Stimulated activated CD8-positive, alpha-beta memory T cell treated with anti-CD3 and anti-CD28 coated beads, Interleukin-4, amount 100 ng/mL, for 1 hour (primary cell): Measurements from ENCODE around the gene ESRRB.

Source experiments
- DNase-seq, 2 donors: peaks; one replicate each; pipeline ENCODE4 v3.0.0-alpha.2; 2020; ENCODE audit warnings: low read depth in 2 of 2, low spot score in 1 of 2

Gene ESRRB

DNA sequence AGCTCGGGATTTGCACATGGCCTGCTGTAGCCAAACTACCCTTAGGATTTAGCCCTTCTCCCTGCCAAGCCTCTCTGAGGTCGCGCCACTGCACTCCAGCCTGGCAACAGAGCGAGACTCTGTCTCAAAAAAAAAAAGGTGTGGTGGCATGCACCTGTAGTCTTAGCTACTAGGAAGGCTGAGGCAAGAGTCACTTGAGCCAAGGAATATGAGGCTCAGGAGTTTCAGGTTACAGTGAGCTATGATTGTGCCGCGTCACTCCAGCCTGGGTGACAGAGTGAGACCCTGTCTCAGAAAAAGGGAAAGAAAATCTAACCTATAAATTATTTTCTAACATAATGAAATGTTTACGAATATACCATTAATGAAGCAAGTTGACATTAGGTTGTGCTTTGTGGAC, 29.7 kb downstream of the ESRRB start:
- no peak for DNase-seq

DNA sequence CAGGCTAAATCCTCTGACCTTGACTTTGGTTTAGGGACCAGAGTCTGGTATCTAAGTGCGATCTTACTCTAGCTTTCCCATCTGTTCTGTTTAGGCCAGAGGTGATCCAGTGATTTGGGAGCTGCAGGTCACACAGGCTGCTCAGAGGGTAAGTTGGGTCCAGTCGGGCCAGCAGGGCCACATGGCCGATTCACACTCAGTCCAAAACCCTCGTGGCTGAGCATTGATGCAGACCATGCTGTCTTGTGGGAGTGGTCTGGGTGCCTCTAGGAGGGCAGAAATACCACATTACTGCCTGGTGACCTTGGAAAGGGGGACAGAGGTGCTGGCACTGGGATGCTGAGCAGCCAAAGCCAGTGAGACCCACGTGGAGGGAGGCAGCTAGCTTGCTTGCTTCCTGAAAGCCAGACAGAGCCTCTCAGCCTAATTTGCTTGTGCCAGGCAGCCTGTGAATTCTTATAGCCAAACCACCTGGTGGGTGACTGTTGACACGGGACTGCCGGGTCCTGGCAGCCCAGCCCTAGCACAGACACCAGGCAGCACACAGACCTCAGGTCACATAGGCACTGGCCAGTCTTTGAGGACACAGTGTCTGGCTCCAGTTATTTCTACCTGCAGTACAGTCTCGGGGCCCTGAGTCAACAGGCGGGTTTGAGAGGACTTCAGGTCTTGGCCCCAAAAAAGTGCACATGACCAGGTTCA, 31.7 kb downstream of the ESRRB start:
- no peak for DNase-seq

DNA sequence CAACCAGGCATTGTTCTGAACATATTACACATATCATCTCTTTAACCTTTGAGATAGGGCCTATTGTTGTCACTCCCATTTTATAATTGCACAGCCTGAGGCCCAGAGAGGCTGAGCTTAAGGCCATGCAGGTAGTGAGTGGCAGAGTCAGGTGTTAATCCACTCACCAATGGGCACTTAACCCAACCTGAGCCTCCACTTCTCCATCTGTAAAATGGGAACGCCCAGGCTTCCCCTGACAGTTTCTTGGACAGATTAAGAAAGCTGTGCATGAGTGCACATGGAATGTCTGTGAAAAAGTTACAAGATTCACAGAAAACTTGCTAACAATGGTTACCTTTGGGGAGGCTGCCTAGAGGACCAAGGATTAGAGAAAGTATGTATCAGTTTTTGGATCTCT, 32.9 kb downstream of the ESRRB start:
- no peak for DNase-seq

DNA sequence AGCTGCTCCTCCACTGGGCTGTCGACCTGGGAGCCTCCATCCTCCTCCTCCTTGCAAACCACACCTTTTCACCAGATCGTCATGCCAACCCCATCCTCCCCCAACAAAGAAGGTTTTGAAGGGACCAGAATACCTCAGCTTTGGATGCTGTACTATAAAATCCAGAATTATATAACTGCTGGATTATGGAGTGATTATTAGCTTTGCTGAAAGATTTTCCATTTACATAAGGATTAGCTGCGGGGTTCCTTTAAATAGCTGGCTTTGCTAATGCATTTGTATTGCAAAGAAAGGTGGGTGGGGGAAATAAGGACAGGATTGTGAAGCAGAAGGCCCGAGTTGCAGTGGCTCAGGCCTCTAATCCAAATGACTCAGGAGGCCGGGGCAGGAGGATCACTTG, 36.6 kb downstream of the ESRRB start:
- no peak for DNase-seq

DNA sequence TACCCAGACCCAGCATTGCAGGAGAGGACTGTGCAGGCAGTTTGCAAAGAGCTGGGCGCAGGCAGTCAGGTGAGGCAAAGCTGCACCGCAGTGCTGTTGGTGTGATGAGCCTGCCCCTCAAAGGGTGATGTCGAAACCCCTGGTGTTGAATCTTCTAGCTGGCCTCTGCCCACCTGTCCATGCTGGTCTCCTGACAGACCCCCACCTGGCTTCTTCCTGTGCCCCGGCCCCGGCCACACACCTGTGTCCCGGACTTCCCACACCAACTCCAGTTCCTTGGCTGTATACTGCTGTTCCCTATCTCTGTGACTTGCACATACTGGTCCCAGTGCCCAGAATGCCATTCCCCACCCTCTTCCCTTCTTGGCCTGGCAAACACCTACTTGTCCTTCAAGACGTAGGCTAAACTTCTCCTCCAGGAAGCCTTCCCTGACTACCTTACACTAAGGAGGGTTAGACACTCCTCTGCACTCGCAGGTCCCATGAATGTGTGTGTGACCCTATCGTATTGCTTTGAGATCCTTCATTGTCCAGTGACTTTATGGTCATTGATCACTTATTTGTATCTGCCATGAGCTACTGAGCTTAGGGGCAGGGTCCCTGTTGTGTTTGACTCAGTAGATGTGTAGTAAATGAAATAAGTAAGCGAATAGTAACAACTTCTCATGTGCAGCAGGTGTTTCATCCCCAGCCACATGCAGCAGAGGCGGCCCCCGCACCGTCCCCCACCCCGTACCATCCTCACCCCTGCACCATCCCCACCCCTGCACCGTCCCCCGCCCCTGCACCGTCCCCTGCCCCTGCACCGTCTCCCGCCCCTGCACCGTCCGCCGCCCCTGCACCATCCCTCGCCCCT, 37.4 kb downstream of the ESRRB start:
- DNase-seq = no peak

DNA sequence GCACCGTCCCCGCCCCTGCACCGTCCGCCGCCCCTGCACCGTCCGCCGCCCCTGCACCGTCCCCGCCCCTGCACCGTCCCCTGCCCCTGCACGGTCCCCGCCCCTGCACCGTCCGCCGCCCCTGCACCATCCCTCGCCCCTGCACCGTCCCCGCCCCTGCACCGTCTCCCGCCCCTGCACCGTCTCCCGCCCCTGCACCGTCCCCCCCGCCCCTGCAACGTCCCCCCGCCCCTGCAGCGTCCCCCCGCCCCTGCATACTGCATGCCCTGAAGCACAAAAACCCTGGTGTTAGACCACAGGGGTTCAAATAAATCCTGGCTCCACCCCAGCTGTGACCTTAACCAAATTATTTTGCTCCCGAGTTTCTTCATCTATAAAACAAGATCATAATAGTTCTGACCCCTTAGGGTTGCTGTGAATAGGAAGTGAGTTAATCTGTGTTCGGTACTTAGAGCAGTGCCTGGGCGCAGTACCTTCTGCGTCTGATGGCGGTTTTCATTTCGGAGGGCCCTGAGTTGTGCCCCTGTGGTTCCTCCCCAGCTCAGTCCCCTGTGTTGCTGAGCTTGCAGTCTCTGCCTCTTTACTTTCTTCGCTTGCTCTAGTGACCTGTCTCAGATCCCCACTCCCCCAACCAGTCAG, 38.1 kb downstream of the ESRRB start:
- no peak for DNase-seq

DNA sequence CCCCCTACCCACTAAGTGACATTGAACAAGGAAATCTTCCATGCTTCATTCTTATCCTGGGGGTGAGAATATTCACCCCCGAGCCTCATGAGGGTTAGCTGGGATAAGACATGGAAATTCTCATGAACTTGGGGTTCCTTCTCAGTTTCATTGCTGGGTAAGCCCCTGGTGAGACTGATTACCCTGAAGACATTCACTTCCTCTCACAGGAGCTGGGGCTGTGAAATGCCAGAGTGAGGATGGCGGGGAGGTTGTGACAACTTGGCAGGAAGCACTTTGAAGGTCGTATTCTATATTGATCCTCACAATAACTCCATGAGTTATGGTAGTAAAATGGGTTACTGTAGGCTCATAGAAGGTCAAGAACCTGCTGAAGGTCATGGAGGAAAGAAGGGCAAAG, 43.5 kb downstream of the ESRRB start:
- no peak for DNase-seq

DNA sequence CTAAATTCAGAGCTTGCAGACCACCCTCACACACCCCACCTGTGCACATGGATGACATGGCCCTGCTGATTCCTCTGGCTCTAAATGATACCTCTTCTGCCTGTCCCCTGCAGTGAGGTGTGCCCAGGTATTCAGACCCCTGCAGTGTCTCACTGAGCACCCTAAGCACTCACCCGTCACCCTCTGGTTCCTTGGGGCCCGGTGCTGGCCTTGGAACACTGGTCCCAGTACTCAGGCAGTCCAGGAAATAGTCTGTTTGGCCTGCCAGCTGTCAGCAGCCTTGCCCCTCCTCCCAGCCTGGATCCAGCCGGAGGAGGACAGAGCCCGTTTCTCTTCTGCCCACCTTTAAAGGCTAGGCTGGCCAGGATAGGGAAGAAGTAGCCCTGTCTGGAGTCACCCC, 44.9 kb downstream of the ESRRB start:
- DNase-seq = no peak

DNA sequence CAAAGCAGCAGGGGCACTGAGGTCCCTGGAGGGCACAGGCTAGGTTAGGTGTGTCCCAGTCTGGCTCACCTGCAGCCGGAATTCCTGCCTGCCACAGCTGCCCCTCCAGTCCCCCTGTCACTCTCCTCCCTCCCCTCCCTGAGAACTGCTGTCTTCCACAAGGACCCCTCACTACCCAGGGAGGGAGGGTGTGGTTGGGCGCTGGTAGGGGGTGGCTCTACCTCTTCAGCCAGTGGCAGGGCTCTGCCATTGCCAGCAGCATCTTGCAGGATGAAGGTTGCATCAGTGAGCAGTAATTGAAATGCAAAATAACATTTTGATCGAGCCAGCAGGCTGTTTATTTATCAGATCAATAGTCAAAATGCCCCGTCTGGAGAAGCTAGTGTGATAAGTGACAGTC, 45.7 kb downstream of the ESRRB start:
- DNase-seq = no peak

DNA sequence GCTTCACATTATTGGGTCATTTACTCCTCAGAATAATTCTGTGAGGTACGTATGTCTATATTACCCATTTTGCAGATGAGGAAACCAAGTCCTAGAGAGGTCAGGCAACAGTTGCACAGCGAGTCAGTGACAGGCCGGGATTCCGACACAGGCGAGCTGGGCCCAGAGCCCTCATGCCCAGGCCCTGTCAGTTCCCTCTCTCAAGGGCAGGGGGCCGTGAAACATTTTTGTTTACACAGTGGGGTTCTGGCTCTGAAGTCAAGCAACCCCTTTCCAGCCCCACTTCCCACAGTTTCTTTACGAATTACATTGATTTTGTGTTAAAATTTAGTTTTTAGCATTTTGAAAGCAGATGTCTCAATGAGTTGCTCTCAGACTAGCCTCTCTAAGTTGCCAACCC, 46.7 kb downstream of the ESRRB start:
- no peak for DNase-seq

DNA sequence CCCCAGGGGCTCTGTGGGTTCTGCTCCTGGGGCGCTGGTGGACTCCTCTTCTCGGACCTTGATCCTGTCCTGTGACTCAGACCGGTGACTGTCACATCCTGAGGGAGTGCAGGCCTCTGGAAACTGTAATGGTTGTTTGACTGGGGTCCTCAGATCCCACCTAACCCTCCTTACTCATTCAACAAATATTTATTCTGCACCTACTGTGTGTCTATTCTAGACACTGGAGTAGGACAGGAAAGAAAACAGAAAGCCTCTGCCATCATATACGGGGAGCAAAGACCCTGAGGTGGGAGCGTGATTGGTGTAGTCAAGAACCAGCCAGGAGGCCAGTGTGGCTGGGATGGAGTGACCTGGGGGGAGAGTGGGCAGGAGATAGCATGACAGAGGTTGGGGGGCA, 47.6 kb downstream of the ESRRB start:
- no peak for DNase-seq

DNA sequence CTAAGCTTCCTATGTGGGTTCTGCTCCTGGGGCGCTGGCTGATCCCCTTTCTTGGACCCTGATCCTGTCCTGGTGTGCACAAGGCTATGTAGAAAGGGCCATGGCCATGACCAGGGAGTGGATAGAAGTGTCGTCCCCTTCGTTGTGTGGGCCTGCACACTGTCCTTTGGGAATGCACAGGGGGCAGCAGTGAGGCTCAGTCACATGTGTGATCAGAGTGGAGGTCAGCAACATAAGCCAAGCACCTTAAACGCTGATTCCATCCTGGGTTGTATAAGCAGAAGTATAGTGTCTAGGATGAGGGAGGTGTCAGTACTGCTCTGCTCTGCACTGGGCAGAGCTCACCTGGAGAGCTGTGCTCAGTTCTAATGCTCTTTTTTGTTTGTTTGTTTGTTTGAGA, 48.4 kb downstream of the ESRRB start:
- no peak for DNase-seq

DNA sequence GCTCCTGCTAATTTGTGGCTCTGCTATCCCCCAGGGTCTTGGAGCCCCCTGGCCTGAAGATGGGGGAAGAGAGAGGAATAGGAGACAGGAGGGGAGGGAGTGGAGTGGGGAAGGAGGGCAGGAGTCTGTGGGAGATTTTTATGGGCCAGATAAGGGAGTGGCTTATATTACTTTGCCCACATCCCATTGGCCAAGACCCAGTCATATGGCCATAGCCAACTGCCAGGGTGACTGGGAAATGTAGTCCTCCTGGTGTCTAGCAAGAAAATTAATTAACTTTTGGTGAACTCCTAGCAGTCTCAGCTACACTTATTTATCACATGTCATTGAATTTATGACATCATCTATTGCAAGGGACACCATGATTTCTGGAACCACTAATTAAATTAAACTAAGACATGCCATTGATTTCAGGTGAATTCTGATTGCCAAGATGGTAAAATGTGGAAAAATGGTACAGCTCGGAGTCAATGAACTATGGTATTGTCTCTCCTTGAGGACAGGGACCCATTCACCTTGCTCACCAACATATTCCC, 50.3 kb downstream of the ESRRB start:
- no peak for DNase-seq

DNA sequence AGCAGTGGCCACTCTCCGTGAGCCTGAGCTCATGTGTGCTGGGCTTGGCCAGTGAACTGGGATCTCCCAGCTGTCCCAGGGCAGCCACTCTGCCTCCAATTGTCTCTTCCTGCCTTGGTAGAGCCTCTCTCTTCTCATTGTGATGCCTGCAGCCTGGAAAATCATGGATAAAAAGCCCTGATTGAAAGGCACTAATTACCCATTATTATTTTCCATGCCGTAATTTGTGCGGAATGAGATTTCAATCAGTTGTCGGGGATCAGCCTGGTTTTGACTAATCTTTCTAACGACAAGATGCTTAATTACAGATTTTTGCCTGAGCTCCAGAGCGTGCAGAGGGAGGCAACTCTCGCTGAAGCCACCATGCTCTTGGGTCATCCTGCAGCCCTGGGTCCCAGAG, 52.7 kb downstream of the ESRRB start:
- DNase-seq = no peak

DNA sequence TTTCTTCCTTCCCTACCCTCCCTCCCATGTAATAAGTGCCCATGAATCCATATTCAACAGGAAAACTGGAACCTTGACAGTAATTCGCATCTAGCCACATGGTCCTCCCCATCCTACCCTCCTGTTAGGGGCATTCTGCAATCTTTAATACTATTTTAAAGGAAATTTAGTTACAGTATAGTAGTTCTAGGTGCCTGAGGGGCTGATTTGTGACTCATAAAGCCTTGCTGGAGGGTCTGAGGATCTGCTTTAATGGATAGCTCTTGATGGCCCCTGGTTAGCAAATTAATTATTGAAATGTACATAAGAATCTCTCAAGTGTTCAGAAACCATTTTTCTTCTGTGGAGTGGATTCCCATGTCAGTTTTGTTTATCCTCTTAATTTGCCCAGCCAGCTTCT, 54.1 kb downstream of the ESRRB start:
- no peak for DNase-seq

DNA sequence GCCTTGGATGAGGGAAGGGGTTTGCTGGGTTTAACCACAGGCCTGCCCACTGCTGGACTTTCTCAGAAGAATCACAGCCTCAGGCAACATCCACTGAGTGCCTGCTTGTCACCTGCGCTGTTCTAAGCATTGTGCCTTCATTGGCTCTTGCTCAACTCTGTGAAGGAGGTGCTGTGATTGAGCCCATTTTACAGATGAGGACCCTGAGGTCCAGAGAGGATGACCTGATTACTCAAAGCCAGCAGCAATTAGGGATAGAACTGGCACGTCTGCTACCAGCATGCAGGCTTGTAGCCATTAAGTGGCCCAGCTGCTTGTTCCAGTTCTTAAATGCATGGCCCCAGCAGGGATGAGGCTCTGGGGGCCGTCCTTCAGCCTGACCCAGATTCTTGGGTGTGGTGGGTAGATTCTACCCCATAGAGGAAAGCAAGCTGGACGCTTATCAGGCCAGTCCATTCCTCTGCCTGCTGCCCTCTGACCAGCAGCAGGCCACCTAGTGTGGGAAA, 54.6 kb downstream of the ESRRB start:
- no peak for DNase-seq

DNA sequence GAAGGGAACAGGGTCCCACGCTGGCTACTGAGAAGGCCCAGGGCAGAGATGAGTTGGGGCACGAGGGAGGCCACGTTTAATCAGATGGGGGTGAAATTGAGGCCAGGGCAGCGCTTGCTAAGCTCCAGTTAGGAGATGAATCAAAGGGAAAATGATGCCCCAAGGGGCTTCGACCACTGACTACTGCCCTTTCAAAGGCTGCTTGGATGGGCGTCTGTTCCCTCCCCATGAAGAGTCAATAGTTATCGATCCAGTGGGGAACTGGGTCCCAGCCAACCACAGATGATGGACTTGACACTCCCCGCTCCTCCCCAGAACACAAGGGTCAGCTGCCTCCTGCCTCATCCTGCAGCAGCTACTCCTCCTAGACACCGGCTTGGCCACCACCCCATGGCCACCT, 55.6 kb downstream of the ESRRB start:
- DNase-seq = no peak

DNA sequence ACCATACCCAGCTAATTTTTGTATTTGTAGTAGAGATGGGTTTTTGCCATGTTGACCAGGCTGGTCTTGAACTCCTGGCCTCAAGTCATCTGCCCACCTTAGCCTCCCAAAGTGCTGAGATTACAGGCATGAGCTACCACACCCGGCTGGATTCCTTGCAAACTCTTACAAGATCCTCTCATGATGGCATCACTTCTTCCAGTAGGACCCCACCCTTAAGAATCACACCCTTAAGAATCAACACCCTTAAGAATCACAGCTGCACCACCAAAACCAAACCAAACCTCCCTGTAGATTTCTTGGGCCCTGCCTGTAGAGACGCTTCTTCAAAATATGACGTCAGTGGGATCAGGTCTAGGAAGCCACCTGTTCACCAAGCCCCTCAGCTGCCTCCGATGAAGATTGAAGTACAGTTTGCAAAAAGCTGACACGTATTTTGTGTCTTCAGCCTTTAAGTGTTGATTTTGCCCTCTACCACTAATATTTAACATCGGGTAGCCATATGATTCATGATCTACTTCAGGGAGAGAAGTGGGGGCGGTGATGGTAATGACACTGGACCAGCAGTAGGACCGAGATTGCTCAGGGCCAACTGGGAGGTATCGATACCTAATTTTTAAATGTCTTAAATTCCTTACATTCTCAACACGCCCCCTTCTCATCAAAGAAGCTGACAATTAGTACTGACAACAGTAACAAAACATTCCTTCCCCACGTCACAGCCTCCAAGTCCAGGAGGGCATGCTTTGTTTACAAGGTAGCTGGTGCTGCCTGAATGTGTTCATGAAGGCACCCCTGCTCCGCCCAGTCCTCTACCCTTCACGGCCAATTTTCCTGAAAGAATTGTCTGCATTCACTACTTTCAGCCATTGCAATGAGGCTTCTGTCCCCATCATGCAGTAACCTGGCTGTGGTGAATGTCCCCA, 57.2 kb downstream of the ESRRB start:
- DNase-seq = no peak

DNA sequence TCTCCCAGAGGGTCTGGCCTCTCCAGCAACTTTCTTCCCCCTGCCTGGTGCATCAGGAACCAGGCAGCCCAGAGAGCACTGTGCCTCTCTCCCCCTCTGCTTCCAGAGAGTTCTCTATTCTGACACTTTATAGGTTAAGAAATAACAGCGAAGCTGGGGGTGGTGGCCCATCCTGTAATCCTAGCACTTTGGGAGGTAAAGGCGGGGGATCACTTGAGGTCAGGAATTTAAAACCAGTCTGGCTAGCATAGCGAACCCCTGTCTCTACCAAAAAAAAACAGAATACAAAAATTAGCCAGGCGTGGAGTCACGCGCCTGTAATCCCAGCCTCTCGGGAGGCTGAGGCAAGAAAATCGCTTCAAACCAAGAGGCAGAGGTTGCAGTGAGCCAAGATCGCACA, 58.3 kb downstream of the ESRRB start:
- no peak for DNase-seq

DNA sequence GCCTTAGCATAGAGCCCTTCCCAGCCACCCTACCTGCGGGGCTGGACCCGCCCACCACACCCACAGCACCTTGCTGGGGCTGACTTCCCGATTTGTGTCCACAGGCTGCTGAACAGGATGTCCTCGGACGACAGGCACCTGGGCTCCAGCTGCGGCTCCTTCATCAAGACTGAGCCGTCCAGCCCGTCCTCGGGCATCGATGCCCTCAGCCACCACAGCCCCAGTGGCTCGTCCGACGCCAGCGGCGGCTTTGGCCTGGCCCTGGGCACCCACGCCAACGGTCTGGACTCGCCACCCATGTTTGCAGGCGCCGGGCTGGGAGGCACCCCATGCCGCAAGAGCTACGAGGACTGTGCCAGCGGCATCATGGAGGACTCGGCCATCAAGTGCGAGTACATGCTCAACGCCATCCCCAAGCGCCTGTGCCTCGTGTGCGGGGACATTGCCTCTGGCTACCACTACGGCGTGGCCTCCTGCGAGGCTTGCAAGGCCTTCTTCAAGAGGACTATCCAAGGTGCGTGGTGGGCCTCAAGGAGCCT, 63.4 kb downstream of the ESRRB start:
- DNase-seq = no peak

DNA sequence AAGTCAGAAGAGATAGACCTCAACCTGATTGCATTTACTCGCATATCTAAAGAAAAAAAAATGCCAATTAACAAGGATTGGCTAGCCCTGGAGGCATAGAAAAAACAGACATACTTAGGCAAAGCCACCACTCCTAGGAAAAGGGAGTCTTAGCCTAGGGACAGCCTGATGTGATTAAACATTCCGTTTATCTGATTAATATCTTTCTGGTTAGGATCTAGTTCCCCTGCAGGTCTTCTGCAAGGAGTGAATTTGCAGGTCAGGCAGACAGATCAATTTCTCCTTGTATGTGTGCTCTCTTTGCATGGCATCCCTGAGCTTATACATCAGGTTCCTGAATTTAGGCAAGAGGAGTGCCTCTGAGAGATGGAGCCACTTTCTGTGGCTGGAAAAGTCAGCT, 70.5 kb downstream of the ESRRB start:
- no peak for DNase-seq
